IPS-15b (cell line): ENCODE data around the gene BIRC6.
"Not testable (repeated sequence)": the region's sequence is repeated elsewhere in the genome, so short reads cannot be mapped to it uniquely, and the experiment has no call there.

Experiments
- H3K27me3 ChIP-seq: one replicate; pipeline ENCODE4 v1.6.1; 2013; ENCODE audit warnings: low read length; ENCODE audit not compliant: control insufficient read depth, insufficient read depth
- H3K36me3 ChIP-seq: one replicate; pipeline ENCODE4 v1.6.1; 2013; ENCODE audit warnings: low read length; ENCODE audit not compliant: control insufficient read depth, insufficient read depth
- H3K4me1 ChIP-seq: one replicate; pipeline ENCODE4 v1.6.1; 2013; ENCODE audit warnings: mild to moderate bottlenecking, low read length; ENCODE audit not compliant: control insufficient read depth, insufficient read depth
- H3K4me3 ChIP-seq: one replicate; pipeline ENCODE4 v1.5.1; 2013; ENCODE audit warnings: low read depth, low read length
- H3K9ac ChIP-seq: one replicate; pipeline ENCODE4 v1.6.1; 2013; ENCODE audit warnings: low read depth, mild to moderate bottlenecking, low read length
- H3K9me3 ChIP-seq: one replicate; pipeline ENCODE4 v1.6.1; 2013; ENCODE audit warnings: mild to moderate bottlenecking, low read length; ENCODE audit not compliant: control insufficient read depth, insufficient read depth

BIRC6 gene

GRCh38 chr2:32532341-32532740 lies 175.5 kb downstream of the BIRC6 start:
- no peaks in the 10 kb centered on the region for H3K9me3 ChIP-seq
- H3K27me3 ChIP-seq, result no peaks in the 10 kb centered on the region
- no peaks in the 10 kb centered on the region for H3K36me3 ChIP-seq
- H3K4me3 ChIP-seq, result no peak overlapping the region
- no peak overlapping the region for H3K9ac ChIP-seq
- no peaks in the 10 kb centered on the region for H3K4me1 ChIP-seq

GRCh38 chr2:32532961-32533360 lies 176.1 kb downstream of the BIRC6 start:
- Histone ChIP-seq H3K27me3 (no peaks in the 10 kb centered on the region), H3K36me3 (no peaks in the 10 kb centered on the region), H3K9me3 (no peaks in the 10 kb centered on the region), H3K4me3 (no peak overlapping the region), H3K9ac (no peak overlapping the region), H3K4me1 (no peaks in the 10 kb centered on the region)

GRCh38 chr2:32534831-32535230 lies 178.0 kb downstream of the BIRC6 start:
- no peaks in the 10 kb centered on the region for H3K9me3 ChIP-seq
- no peaks in the 10 kb centered on the region for H3K4me1 ChIP-seq
- H3K36me3 ChIP-seq, result no peaks in the 10 kb centered on the region
- H3K4me3 ChIP-seq, result no peak overlapping the region
- H3K9ac ChIP-seq, result no peak overlapping the region
- no peaks in the 10 kb centered on the region for H3K27me3 ChIP-seq

DNA sequence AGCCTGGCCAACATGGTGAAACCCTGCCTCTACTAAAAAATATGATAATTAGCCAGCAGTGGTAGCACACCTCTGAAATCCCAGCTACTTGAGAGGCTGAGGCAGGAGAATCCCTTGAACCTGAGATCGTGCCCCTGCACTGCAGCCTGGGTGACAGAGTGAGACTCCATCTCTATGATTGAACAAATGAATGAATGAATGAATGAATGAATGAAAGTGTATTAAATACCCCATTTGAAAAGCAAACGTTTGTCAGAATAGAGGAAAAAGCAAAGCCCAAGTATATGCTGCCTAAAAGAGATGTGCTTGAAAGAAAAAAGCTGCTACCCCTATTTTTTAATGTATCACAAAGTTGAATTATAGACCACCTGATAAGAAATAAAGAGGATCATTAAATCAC lies 181.9 kb downstream of the BIRC6 start:
- Histone ChIP-seq H3K9me3 (no peaks in the 10 kb centered on the region), H3K9ac (no peak overlapping the region), H3K4me3 (no peak overlapping the region), H3K27me3 (no peaks in the 10 kb centered on the region), H3K36me3 (no peaks in the 10 kb centered on the region), H3K4me1 (no peaks in the 10 kb centered on the region)

- H3K36me3 ChIP-seq, H3K27me3 ChIP-seq, H3K9me3 ChIP-seq, H3K4me3 ChIP-seq, H3K4me1 ChIP-seq, H3K9ac ChIP-seq: not testable (repeated sequence)
Measured at GRCh38 chr2:32552483-32552882, 195.7 kb downstream of the BIRC6 start.

GRCh38 chr2:32553829-32554432 lies 197.1 kb downstream of the BIRC6 start:
- H3K9me3 ChIP-seq, result no peaks in the 10 kb centered on the region
- no peak overlapping the region for H3K9ac ChIP-seq
- H3K4me1 ChIP-seq, result no peaks in the 10 kb centered on the region
- H3K4me3 ChIP-seq, result no peak overlapping the region
- H3K36me3 ChIP-seq, result no peaks in the 10 kb centered on the region
- no peaks in the 10 kb centered on the region for H3K27me3 ChIP-seq

DNA sequence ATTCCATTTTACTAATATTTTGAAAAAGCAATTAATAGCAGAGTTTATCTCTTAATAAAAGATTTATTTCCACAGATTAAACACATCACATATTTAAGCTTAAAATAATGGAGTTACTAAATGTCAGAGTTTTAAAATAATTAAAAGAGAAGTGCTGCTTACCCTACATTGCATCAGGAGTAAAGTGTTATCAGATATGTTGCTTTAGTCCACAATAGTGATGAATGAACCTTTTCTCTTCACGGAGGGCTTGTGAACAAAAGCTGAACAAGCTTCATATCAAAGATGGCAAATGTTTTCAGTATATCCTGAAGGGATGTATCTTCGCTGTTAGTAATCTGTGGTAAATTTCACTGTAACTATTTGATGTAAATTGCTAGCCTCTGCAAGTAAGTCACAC lies 201.7 kb downstream of the BIRC6 start:
- Histone ChIP-seq H3K9ac (no peak overlapping the region), H3K36me3 (no peaks in the 10 kb centered on the region)

DNA sequence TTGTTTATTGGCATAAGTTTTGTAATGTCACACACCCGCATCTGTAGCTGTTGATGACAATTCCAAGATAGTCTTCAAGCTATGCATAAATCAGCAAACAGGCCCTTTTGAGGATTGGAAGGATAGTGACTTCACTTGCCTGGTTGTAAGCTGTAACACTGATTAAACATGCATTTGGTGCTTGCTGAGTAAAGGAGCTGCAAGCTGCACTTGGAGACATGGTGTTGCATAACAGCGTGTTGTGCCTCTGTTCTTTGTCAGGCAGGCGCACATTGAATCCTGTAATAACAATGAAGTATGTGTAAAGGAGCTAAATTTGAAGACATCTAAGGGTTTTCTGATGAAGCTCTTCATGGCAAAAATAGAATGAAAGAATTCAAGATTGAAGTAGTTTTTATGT lies 202.3 kb downstream of the BIRC6 start:
- Histone ChIP-seq H3K9ac (no peak overlapping the region), H3K9me3 (no peaks in the 10 kb centered on the region), H3K36me3 (no peaks in the 10 kb centered on the region), H3K4me3 (no peak overlapping the region), H3K4me1 (no peaks in the 10 kb centered on the region), H3K27me3 (no peaks in the 10 kb centered on the region)

More for the DNA sequence above, 201.7 kb downstream of the BIRC6 start:
- Histone ChIP-seq H3K27me3 (no peaks in the 10 kb centered on the region), H3K9me3 (no peaks in the 10 kb centered on the region), H3K4me3 (no peak overlapping the region), H3K4me1 (no peaks in the 10 kb centered on the region)

- Histone ChIP-seq H3K36me3 (no peaks in the 10 kb centered on the region), H3K4me1 (peaks cover 8% of the 10 kb centered on the region), H3K9ac (no peak overlapping the region), H3K9me3 (no peaks in the 10 kb centered on the region), H3K4me3 (no peak overlapping the region), H3K27me3 (no peaks in the 10 kb centered on the region)
Measured at GRCh38 chr2:32562906-32563305, 206.1 kb downstream of the BIRC6 start.

DNA sequence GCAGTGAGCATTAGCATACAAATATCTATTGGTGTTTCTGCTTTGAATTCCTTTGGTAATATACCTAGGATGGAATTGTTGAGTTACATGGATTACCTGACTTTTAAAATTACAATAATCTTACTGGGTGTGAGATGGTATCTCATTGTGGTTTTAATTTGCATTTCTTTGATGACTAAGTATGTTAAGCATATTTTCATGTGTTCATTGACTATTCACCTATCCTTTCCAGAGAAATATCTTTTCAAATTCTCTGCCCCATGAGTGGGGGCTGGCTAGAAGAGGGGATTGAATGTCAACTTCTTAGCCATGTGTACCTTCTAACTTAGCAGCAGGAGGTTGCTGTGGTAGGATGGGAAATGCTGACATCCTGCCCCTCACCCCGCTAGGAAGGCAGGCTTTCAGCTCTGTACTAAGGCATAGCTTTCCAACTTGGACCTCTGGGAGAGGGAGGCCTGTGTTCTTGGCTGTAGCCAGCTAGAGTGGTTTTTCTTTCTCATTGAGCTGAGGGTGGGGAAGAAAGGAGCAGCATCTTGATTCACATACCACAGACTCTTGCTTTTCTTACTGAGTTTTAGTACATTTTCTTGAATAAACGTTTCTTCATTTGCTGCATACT lies 207.7 kb downstream of the BIRC6 start:
- no peaks in the 10 kb centered on the region for H3K9me3 ChIP-seq
- no peaks in the 10 kb centered on the region for H3K36me3 ChIP-seq
- no peak overlapping the region for H3K4me3 ChIP-seq
- H3K27me3 ChIP-seq, result no peaks in the 10 kb centered on the region
- peaks cover 8% of the 10 kb centered on the region for H3K4me1 ChIP-seq
- no peak overlapping the region for H3K9ac ChIP-seq

- Histone ChIP-seq H3K9me3 (no peaks in the 10 kb centered on the region), H3K36me3 (no peaks in the 10 kb centered on the region)
Measured at GRCh38 chr2:32565902-32566301, 209.1 kb downstream of the BIRC6 start.

DNA sequence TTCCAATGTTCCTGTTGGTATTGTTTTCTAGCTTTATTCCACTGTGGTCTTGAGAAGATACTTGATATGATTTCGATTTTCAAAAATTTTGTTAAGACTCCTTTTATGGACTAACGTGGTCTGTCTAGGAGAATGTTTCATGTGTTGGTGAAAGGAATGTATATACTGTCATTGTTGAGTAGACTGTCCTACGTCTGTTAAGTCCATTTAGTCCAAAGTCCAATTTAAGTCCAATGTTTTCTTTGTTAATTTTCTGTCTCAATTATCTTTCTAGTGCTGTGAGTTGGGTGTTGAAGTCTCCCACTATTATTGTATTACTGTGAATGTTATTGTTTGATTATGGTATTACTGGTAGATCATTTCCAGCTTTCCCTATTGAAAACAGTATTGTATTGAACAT lies 215.2 kb downstream of the BIRC6 start:
- Histone ChIP-seq H3K9ac (no peak overlapping the region), H3K9me3 (no peaks in the 10 kb centered on the region), H3K36me3 (no peaks in the 10 kb centered on the region), H3K4me1 (no peaks in the 10 kb centered on the region), H3K4me3 (no peak overlapping the region), H3K27me3 (no peaks in the 10 kb centered on the region)

More at GRCh38 chr2:32565902-32566301, 209.1 kb downstream of the BIRC6 start:
- Histone ChIP-seq H3K9ac (no peak overlapping the region), H3K4me3 (no peak overlapping the region), H3K27me3 (no peaks in the 10 kb centered on the region), H3K4me1 (peaks cover 8% of the 10 kb centered on the region)
